Adrenal gland (tissue), 12 donors: ENCODE measurements around the gene RPS2. TPM values are rescaled to one million over a fixed set of nuclear protein-coding genes. Genes with fewer than 3 reads are reported as not detected.
A peak's percentile ranks its signal among the peaks of the same experiment; 100 is the strongest.
"Not testable (repeated sequence)": the region's sequence is repeated elsewhere in the genome, so short reads cannot be mapped to it uniquely, and the experiment has no call there.

Source experiments
- DNase-seq, 7 donors: peaks; one replicate each; pipeline ENCODE4 v3.0.0-alpha.2; 2019 to 2020
- H3K27ac ChIP-seq, 5 donors: fragments of 200-600 bp; sonication (generic) in 4 of 5; 1 replicate in 3 of 5; 2 replicates in 2 of 5; pipeline versions ENCODE4 v1.5.1 to v1.8.0; 2016 to 2020; ENCODE audit warnings: mild to moderate bottlenecking in 1 of 5
- H3K27me3 ChIP-seq: fragments of 200-600 bp; 2 replicates; pipeline ENCODE4 v1.8.0; 2021
- H3K36me3 ChIP-seq, 2 donors: fragments of 200-600 bp; replicated peaks in 1 of 2; 1 replicate in 1 of 2; 2 replicates in 1 of 2; pipeline versions ENCODE4 v1.5.1 to v1.8.0; 2018 to 2022
- H3K4me1 ChIP-seq, 2 donors: fragments of 200-600 bp; replicated peaks in 1 of 2; 1 replicate in 1 of 2; 2 replicates in 1 of 2; pipeline versions ENCODE4 v1.5.1 to v1.8.0; 2018 to 2021
- H3K4me3 ChIP-seq, 4 donors: fragments of 200-600 bp; sonication (generic) in 3 of 4; one replicate each; pipeline ENCODE4 v1.5.1; 2016 to 2018
- H3K9me3 ChIP-seq, 3 donors: fragments of 200-600 bp; sonication (generic) in 1 of 3; replicated peaks in 1 of 3; 1 replicate in 2 of 3; 2 replicates in 1 of 3; pipeline versions ENCODE4 v1.5.1 to v1.8.0; 2016 to 2021
- POLR2A ChIP-seq, 2 donors: fragments of 450-650 bp; IDR thresholded peaks; one replicate each; pipeline ENCODE4 v1.6.1; 2017; ENCODE audit warnings: antibody characterized with exemption in 2 of 2, mild to moderate bottlenecking in 2 of 2, moderate library complexity in 1 of 2
- WGBS, 4 donors: extraction: QIAGEN DNeasy Blood & Tissue Kit in 2 of 4; methylation state at CpG; one replicate each; pipeline versions ENCODE4 v1.1.5 to v1.1.7; 2013 to 2017; 5-methylcytosine and 5-hydroxymethylcytosine counted together
- intact Hi-C, 2 donors: fragments of 100-400 bp; cut with DNase I; formaldehyde crosslinking; loops; one replicate each; pipeline versions ENCODE4 v1.14.1 to v1.15.0; 2022 to 2023
- polyA plus RNA-seq, 3 donors: library from polyadenylated mRNA; stranded (reverse); fragments of 200-250 nt in 2 of 3; fragments of 350-450 nt in 1 of 3; fragmentation: Illumina TruSeq in 1 of 3; extraction: RNeasy Lipid Tissue Mini Kit (QIAGEN cat#74804) in 1 of 3; gene quantifications; one replicate each; pipeline ENCODE4 v1.2.3, GENCODE V29; 2013 to 2014
- total RNA-seq, 9 donors: library from RNA; depleted of rRNA in 4 of 9; stranded (reverse); fragments of >200 nt in 4 of 9; fragments of 120-200 nt in 1 of 9; fragmentation: NEBNext Ultra II Directional in 1 of 9; extraction: Animal tissue kit (Norgen Biotek cat#: 25700) in 1 of 9; gene quantifications; one replicate each; pipeline versions ENCODE4 v1.1.0 to v1.2.4, GENCODE V29; 2013 to 2023
- TF ChIP-seq, protein P1 (sequence below), 6 experiments: fragments of 450-650 bp in 4 of 6; fragments of 200-600 bp in 2 of 6; sonication (generic) in 1 of 6; IDR thresholded peaks; 1 replicate in 5 of 6; 2 replicates in 1 of 6; pipeline versions ENCODE4 v1.5.1 to v1.8.0; 2016 to 2021; ENCODE audit warnings: antibody characterized with exemption in 6 of 6, mild to moderate bottlenecking in 2 of 6, moderate library complexity in 1 of 6
- donor health status: healthy with polysubstance abuse.
- donor health status: Bipolar disorder and iron deficiency.
- donor health status: DM: yes; HTN: yes; CAD: no.
- donor health status: DM: no; HTN: no; CAD: no.
- donor health status: DM: no; HTN: no; CAD: no.
- donor health status: DM: yes; HTN: yes; CAD: no.

The RPS2 gene
- total and polyA plus RNA-seq, 12 donors, result 1,045 to 4,016 (median 1,739) TPM

DNA sequence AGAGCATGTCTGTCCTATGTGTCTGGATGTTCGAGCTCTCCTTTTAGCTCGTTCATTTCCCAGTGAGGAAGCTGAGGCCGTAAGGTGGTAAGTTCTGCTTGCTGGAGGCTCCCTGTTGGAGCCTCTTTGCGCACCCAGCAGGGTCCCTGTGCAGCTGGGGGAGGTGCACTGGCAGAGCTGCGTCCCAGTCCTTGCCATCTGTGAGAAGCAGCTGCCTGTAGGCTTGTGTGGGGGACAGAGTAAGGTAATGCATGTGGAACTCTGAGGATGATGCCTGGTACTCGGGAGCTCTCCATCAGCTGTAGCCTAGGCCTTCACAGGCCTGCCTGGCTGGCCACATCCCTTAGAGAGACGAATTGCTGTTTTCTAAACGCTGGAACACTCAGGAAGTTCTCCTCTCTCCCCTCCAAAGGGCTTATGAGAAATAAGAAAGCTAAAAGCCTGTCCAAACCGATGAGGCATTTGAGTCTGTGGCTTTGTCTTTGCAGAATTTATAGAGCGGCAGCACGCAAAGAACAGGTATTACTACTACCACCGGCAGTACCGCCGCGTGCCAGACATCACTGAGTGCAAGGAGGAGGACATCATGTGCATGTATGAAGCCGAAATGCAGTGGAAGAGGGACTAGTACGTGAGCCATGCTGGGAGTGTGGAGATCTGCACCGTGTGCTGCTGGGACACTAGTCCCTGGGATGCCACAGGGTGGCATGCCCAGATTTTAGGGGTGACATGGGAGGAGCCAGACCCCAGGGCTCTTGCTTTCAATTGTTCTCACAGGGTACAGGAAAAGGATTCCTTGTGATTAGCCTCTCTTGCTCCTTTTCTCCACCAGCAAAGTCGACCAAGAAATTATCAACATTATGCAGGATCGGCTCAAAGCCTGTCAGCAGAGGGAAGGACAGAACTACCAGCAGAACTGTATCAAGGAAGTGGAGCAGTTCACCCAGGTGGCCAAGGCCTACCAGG lies 3.7 kb downstream of the RPS2 start:
- peaks cover 10 to 28% of the 10 kb centered on the region in 2 donors for H3K4me1 ChIP-seq
- H3K9me3 ChIP-seq, result no peaks in the 10 kb centered on the region

DNA sequence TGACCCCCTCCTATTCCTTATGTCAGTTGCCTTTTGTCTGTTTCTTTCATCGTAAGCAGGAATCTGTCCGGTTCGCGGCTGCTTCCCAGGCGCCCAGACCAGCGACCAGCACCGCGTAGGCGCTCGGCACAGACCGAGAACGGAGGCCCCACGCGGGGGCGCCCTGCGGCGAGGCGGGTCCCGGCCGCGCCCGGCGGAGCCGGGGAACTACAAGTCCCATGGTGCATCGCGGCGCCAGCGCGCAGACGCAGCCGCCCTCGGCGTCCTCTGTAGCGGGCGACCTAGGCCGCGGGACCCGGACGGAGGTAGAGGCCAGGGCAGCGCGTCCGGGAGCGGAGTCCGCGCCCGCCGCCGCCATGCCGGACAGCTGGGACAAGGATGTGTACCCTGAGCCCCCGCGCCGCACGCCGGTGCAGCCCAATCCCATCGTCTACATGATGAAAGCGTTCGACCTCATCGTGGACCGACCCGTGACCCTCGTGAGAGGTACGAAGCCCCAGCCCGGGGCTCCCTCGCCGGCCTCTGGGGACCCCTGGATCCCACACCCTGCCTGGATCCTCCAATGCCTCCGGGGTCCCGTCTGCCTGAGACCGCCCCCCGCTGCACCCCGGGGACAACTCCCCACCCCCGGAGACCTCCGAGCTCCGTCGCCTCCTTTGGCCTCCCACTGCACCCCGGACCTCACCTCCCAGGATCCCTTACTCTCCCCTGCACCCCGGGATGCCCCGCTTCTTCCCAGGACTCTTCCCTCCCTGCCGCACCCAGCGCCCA lies 5.2 kb downstream of the RPS2 start, which contains the start of gene NDUFB10:
Gene NDUFB10, plus strand, starts transcription at position 270 of the 771 bp plus-strand sequence. Its CDS starts 87 bp downstream, at position 357.
- H3K4me3 ChIP-seq, result peak within 1 kb of the TSS in 3 of 4 donors; percentile 56 to 67 (median 63)
- peaks cover 0 to 23% of the 10 kb centered on the region in 2 donors for H3K36me3 ChIP-seq
- H3K27ac ChIP-seq, result peak within 1 kb of the TSS in 4 of 5 donors; percentile 52 to 85 (median 80)
- H3K9me3 ChIP-seq, result no peaks in the 10 kb centered on the region
- intact Hi-C loops, result no loop called here
- peak; percentile 91 to 95 (median 94) for DNase-seq
- H3K27me3 ChIP-seq, result no peaks in the 10 kb centered on the region
- peak; percentile 86 to 96 for TF ChIP-seq POLR2A (IDR thresholded peaks at IDR 0.05)
- TF ChIP-seq, protein P1, sequence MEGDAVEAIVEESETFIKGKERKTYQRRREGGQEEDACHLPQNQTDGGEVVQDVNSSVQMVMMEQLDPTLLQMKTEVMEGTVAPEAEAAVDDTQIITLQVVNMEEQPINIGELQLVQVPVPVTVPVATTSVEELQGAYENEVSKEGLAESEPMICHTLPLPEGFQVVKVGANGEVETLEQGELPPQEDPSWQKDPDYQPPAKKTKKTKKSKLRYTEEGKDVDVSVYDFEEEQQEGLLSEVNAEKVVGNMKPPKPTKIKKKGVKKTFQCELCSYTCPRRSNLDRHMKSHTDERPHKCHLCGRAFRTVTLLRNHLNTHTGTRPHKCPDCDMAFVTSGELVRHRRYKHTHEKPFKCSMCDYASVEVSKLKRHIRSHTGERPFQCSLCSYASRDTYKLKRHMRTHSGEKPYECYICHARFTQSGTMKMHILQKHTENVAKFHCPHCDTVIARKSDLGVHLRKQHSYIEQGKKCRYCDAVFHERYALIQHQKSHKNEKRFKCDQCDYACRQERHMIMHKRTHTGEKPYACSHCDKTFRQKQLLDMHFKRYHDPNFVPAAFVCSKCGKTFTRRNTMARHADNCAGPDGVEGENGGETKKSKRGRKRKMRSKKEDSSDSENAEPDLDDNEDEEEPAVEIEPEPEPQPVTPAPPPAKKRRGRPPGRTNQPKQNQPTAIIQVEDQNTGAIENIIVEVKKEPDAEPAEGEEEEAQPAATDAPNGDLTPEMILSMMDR (IDR thresholded peaks at IDR 0.05), result peak; percentile 19 to 60 (median 50)
- H3K4me1 ChIP-seq, result peaks cover 10 to 21% of the 10 kb centered on the region in 2 donors
- WGBS, 4 donors, result 0 to 1% (median 1%) methylated on average over 7 to 79 of the region's 79 CpGs

More for the DNA sequence above, 3.7 kb downstream of the RPS2 start:
- Histone ChIP-seq H3K36me3 (peaks cover 0 to 23% of the 10 kb centered on the region in 2 donors), H3K27ac (no peak overlapping the region), H3K4me3 (peak overlapping the region in 1 of 4 donors; percentile 63), H3K27me3 (no peaks in the 10 kb centered on the region)
- WGBS, 4 donors, result 55 to 60% (median 58%) methylated on average over 17 to 20 of the region's 20 CpGs
- no peak for TF ChIP-seq POLR2A (IDR thresholded peaks at IDR 0.05)
- TF ChIP-seq, protein P1 (IDR thresholded peaks at IDR 0.05), result no peak
- intact Hi-C loops, result no loop called here
- DNase-seq, result peak in 1 of 7 donors; percentile 8

DNA sequence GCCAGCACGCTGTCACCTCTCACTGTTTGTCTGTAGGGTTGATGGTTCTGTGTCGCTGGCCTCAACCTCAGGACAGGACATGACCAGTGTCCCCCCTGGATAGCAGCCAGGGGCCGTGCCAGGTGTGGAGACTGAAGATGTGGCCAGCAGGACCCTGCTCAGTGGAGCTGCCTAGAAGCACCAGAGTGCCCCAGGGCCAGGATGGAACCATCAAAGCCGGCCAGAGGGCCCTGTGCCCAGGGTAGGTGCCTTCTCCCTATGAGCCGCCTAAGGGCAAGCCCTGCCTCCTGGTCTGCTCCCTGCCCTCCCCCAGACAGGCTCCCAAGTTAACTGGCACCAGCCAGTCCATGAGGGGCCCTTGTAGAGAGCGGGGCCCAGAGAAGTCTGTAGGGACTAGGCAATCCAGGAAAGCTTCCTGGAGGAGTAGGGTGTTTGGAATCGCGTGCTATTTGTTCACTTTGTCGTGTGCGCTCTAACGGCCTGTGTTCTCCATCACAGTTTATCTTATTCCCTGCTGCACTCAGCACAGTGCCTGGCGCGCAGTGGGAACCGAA lies 5.8 kb downstream of the RPS2 start:
- peaks cover 0 to 23% of the 10 kb centered on the region in 2 donors for H3K36me3 ChIP-seq
- no peaks in the 10 kb centered on the region for H3K9me3 ChIP-seq
- TF ChIP-seq, protein P1 (IDR thresholded peaks at IDR 0.05), result no peak
- no peak for TF ChIP-seq POLR2A (IDR thresholded peaks at IDR 0.05)
- peaks cover 6 to 19% of the 10 kb centered on the region in 2 donors for H3K4me1 ChIP-seq
- intact Hi-C loops, result no loop called here
- H3K27ac ChIP-seq, result peak overlapping the region in 1 of 5 donors; percentile 9
- DNase-seq, result peak in 2 of 7 donors; percentile 47 to 56
- no peaks in the 10 kb centered on the region for H3K27me3 ChIP-seq
- peak overlapping the region in 1 of 4 donors; percentile 63 for H3K4me3 ChIP-seq
- 10 to 36% (median 28%) methylated on average over 6 to 14 of the region's 14 CpGs for WGBS, 4 donors

DNA sequence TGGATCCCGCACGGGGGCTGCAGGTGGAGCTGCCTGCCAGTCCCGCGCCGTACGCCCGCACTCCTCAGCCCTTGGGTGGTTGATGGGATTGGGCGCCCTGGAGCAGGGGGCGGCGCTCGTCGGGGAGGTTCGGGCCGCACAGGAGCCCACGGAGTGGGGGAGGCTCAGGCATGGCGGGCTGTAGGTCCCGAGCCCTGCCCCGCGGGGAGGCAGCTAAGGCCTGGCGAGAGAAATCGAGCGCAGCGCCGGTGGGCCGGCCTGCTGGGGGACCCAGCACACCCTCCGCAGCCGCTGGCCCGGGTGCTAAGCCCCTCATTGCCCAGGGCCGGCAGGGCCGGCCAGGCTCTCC lies 6.5 kb downstream of the RPS2 start:
- H3K27ac ChIP-seq, H3K27me3 ChIP-seq, H3K4me3 ChIP-seq, intact Hi-C loops, H3K9me3 ChIP-seq: not testable (repeated sequence)
- Histone ChIP-seq H3K4me1 (peaks cover 0 to 13% of the 10 kb centered on the region in 2 donors), H3K36me3 (peaks cover 0 to 21% of the 10 kb centered on the region in 2 donors)
- 64 to 87% (median 69%) methylated on average over 3 to 30 of the region's 30 CpGs for WGBS, 4 donors
- peak in 2 of 7 donors; percentile 17 to 34 for DNase-seq

DNA sequence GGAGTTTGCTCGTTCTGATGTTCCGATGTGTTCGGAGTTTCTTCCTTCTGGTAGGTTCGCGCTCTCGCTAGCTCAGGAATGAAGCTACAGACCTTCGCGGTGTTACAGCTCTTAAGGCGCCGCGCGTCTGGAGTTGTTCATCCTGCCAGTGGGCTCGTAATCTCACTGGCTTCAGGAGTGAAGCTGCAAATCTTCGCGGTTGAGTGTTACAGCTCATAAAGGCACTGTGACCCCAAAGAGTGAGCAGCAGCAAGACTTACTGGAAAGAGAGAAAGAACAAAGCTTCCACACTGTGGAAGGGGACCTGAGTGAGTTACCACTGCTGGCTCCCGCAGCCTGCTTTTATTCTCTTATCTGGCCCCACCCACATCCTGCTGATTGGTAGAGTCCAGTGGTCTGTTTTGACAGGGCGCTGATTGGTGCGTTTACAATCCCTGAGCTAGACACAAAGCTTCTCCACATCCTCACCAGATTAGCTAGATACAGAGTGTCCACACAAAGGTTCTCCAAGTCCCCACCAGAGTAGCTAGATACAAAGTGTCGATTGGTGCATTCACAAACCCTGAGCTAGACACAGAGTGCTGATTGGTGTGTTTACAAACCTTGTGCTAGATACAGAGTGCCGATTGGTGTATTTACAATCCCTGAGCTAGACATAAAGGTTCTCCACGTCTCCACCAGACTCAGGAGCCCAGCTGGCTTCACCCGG lies 7.0 kb downstream of the RPS2 start:
- H3K4me3 ChIP-seq, H3K27me3 ChIP-seq, H3K4me1 ChIP-seq, intact Hi-C loops, H3K27ac ChIP-seq, H3K9me3 ChIP-seq: not testable (repeated sequence)
- peak in 1 of 7 donors; percentile 20 for DNase-seq
- WGBS, 4 donors, result 81 to 93% (median 85%) methylated on average over 16 to 20 of the region's 22 CpGs
- H3K36me3 ChIP-seq, result peaks cover 0 to 15% of the 10 kb centered on the region in 2 donors
